MM.1S (cell line): ENCODE measurements around the gene CEACAM6.

Experiments used
- DNase-seq: peaks from one replicate; pipeline ENCODE4 v3.0.0-alpha.2; 2015
- H2AFZ ChIP-seq: fragments of 300-600 bp; sonication (generic); 2 replicates; pipeline ENCODE4 v1.6.0; 2016; ENCODE audit warnings: antibody characterized with exemption, low read length
- H3F3A ChIP-seq: fragments of 300-600 bp; sonication (generic); 2 replicates; pipeline ENCODE4 v1.6.1; 2016; ENCODE audit warnings: mild to moderate bottlenecking, antibody characterized with exemption, low read length, moderate library complexity, mixed read lengths; ENCODE audit not compliant: insufficient read depth
- H3K27ac ChIP-seq: fragments of 300-600 bp; sonication (generic); 2 replicates; pipeline ENCODE4 v1.5.1; 2016; ENCODE audit warnings: mild to moderate bottlenecking, low read length
- H3K27me3 ChIP-seq: fragments of 300-600 bp; sonication (generic); replicated peaks from 2 replicates; pipeline ENCODE4 v1.6.0; 2016; ENCODE audit warnings: low read length; ENCODE audit not compliant: insufficient read depth
- H3K36me3 ChIP-seq: fragments of 300-600 bp; sonication (generic); replicated peaks from 2 replicates; pipeline ENCODE4 v1.6.1; 2016; ENCODE audit warnings: mild to moderate bottlenecking, low read length, mixed read lengths; ENCODE audit not compliant: insufficient read depth
- H3K4me1 ChIP-seq: fragments of 300-600 bp; sonication (generic); 2 replicates; pipeline ENCODE4 v1.6.1; 2016; ENCODE audit warnings: low read length, mixed read lengths
- H3K4me2 ChIP-seq: fragments of 300-600 bp; sonication (generic); 2 replicates; pipeline ENCODE4 v1.6.0; 2016; ENCODE audit warnings: low read depth, low read length
- H3K4me3 ChIP-seq: fragments of 300-600 bp; sonication (generic); 2 replicates; pipeline ENCODE4 v1.5.1; 2016; ENCODE audit warnings: low read length, mixed read lengths
- H3K79me2 ChIP-seq: fragments of 300-600 bp; sonication (generic); 2 replicates; pipeline ENCODE4 v1.6.1; 2016; ENCODE audit warnings: mixed run types, low read length, mixed read lengths
- H3K9ac ChIP-seq: fragments of 300-600 bp; sonication (generic); 2 replicates; pipeline ENCODE4 v1.6.1; 2016; ENCODE audit warnings: low read length, mixed read lengths
- H3K9me2 ChIP-seq: fragments of 300-600 bp; sonication (generic); replicated peaks from 2 replicates; pipeline ENCODE4 v1.6.1; 2016; ENCODE audit warnings: mild to moderate bottlenecking, low read length, mixed read lengths; ENCODE audit not compliant: insufficient read depth
- H3K9me3 ChIP-seq: fragments of 300-600 bp; sonication (generic); replicated peaks from 2 replicates; pipeline ENCODE4 v1.6.1; 2016; ENCODE audit warnings: mild to moderate bottlenecking, low read length, mixed read lengths; ENCODE audit not compliant: insufficient read depth
- H4K20me1 ChIP-seq: fragments of 300-600 bp; sonication (generic); 2 replicates; pipeline ENCODE4 v1.6.1; 2016; ENCODE audit warnings: mild to moderate bottlenecking, low read length, moderate library complexity, mixed read lengths; ENCODE audit not compliant: insufficient read depth
- EZH2 ChIP-seq: fragments of 300-600 bp; sonication (generic); optimal IDR thresholded peaks from 2 replicates; pipeline ENCODE3; 2017; ENCODE audit warnings: low read depth, mild to moderate bottlenecking, antibody characterized with exemption, low read length, mixed read lengths
- EZH2phosphoT487 ChIP-seq: fragments of 300-600 bp; sonication (generic); IDR thresholded peaks from 2 replicates; pipeline ENCODE4 v1.6.1; 2018; ENCODE audit warnings: antibody characterized with exemption, low read length
- TF ChIP-seq, protein P1 (sequence below): fragments of 300-600 bp; sonication (generic); IDR thresholded peaks from 2 replicates; pipeline ENCODE4 v1.5.1; 2016; ENCODE audit warnings: antibody characterized with exemption, low read length, mixed read lengths

Gene CEACAM6

DNA sequence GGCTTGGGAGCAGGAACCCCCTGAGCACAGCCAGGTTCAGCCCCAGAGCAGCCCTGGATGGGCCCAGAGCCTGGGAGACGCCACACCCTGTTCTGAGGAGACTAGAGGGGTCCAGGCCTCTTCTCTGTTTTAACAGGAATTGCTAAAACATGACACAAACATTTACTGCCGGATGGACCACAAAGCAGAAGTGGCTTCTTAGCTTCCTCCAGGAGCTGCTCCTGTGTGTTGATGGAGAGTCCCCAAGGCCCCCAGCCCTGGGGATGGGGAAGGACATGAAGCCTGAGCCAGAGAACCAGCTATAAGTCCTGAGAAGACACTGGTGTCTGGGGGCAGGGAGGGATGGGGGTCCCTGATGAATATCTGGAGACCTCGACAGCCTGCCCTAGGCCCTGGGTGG lies 55.7 kb downstream of the CEACAM6 start:
- no peak overlapping the region for H2AFZ ChIP-seq
- DNase-seq = no peak

DNA sequence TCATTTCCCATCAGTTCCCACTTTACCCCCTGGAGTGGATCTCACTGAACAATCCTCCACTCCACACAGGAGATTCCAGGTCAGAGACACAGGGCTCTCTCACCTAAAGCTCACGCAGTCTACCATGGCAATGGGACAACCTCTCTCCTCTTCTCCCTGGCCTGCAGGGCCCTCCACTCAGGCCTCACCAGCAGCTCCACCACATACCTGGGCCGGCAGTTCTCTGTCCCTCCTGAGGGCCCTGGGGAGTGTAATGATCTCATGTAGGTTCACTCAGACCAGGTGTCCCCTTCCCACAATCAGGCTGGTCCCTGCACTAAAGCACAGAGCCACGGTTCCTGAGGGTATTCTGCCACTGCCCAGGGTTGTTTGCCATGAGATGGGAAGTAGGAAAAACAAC lies 56.7 kb downstream of the CEACAM6 start:
- no peak overlapping the region for H3K4me3 ChIP-seq
- no peak overlapping the region for H3K4me2 ChIP-seq
- peaks cover 78% of the 10 kb centered on the region for H3K27me3 ChIP-seq
- H3K9ac ChIP-seq = no peak overlapping the region
- H3F3A ChIP-seq = no peaks in the 10 kb centered on the region
- H3K79me2 ChIP-seq = no peaks in the 10 kb centered on the region
- no peaks in the 10 kb centered on the region for H3K36me3 ChIP-seq
- H4K20me1 ChIP-seq = no peaks in the 10 kb centered on the region
- no peaks in the 10 kb centered on the region for H3K9me3 ChIP-seq
- H3K9me2 ChIP-seq = no peaks in the 10 kb centered on the region
- H2AFZ ChIP-seq = no peak overlapping the region
- H3K4me1 ChIP-seq = no peaks in the 10 kb centered on the region
- TF ChIP-seq EZH2 = no peak
- no peak for TF ChIP-seq EZH2phosphoT487
- TF ChIP-seq, protein P1, sequence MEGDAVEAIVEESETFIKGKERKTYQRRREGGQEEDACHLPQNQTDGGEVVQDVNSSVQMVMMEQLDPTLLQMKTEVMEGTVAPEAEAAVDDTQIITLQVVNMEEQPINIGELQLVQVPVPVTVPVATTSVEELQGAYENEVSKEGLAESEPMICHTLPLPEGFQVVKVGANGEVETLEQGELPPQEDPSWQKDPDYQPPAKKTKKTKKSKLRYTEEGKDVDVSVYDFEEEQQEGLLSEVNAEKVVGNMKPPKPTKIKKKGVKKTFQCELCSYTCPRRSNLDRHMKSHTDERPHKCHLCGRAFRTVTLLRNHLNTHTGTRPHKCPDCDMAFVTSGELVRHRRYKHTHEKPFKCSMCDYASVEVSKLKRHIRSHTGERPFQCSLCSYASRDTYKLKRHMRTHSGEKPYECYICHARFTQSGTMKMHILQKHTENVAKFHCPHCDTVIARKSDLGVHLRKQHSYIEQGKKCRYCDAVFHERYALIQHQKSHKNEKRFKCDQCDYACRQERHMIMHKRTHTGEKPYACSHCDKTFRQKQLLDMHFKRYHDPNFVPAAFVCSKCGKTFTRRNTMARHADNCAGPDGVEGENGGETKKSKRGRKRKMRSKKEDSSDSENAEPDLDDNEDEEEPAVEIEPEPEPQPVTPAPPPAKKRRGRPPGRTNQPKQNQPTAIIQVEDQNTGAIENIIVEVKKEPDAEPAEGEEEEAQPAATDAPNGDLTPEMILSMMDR = no peak
- DNase-seq = no peak
- H3K27ac ChIP-seq = no peak overlapping the region

More for the DNA sequence above, 55.7 kb downstream of the CEACAM6 start:
- H3K4me1 ChIP-seq = no peaks in the 10 kb centered on the region
- H4K20me1 ChIP-seq = no peaks in the 10 kb centered on the region
- no peak overlapping the region for H3K9ac ChIP-seq
- TF ChIP-seq, protein P1 = no peak
- TF ChIP-seq EZH2 (no peak), EZH2phosphoT487 (no peak)
- no peak overlapping the region for H3K4me3 ChIP-seq
- H3K27me3 ChIP-seq = peaks cover 81% of the 10 kb centered on the region
- H3K36me3 ChIP-seq = no peaks in the 10 kb centered on the region
- H3K27ac ChIP-seq = no peak overlapping the region
- H3K9me3 ChIP-seq = no peaks in the 10 kb centered on the region
- H3K4me2 ChIP-seq = no peak overlapping the region
- H3F3A ChIP-seq = no peaks in the 10 kb centered on the region
- H3K79me2 ChIP-seq = no peaks in the 10 kb centered on the region
- H3K9me2 ChIP-seq = no peaks in the 10 kb centered on the region

DNA sequence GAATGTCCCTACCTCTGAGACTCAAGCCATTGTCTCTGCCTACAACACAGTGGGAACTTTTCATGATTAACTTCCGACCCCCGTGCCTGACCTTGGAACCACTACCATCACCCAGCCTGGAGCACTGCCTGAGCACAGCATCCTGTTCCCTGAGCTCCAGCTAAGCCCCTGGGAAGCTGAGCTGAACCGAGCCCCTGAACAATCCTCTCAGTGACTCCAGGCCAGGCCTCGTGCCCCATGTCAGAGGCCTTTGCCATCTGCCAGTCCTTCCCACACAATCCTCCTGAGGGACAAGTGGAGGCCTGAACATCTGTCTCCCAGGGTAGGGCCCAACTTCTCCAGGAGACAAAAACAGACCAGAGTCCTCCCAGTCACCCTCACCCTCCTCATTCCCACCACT lies 58.6 kb downstream of the CEACAM6 start:
- Histone ChIP-seq H3K79me2 (no peaks in the 10 kb centered on the region), H3K4me3 (no peak overlapping the region), H3K9me2 (no peaks in the 10 kb centered on the region), H3F3A (no peaks in the 10 kb centered on the region), H4K20me1 (no peaks in the 10 kb centered on the region), H3K9me3 (no peaks in the 10 kb centered on the region), H3K4me2 (no peak overlapping the region), H3K27ac (no peak overlapping the region), H2AFZ (no peak overlapping the region), H3K4me1 (no peaks in the 10 kb centered on the region), H3K36me3 (no peaks in the 10 kb centered on the region), H3K9ac (no peak overlapping the region), H3K27me3 (peaks cover 75% of the 10 kb centered on the region)
- TF ChIP-seq, protein P1 = no peak
- TF ChIP-seq EZH2phosphoT487 (no peak), EZH2 (no peak)
- DNase-seq = no peak
